GM19468 (cell line): ENCODE data around the gene CPT2.

Source experiments
- ATAC-seq: cut with Tn5 transposase; IDR thresholded peaks from one replicate; pipeline ENCODE4 v1.9.1; 2021; ENCODE audit warnings: mild to moderate bottlenecking, moderate library complexity, moderate number of reproducible peaks; ENCODE audit not compliant: unreplicated experiment; ENCODE audit errors: extremely low read depth

Gene CPT2

DNA sequence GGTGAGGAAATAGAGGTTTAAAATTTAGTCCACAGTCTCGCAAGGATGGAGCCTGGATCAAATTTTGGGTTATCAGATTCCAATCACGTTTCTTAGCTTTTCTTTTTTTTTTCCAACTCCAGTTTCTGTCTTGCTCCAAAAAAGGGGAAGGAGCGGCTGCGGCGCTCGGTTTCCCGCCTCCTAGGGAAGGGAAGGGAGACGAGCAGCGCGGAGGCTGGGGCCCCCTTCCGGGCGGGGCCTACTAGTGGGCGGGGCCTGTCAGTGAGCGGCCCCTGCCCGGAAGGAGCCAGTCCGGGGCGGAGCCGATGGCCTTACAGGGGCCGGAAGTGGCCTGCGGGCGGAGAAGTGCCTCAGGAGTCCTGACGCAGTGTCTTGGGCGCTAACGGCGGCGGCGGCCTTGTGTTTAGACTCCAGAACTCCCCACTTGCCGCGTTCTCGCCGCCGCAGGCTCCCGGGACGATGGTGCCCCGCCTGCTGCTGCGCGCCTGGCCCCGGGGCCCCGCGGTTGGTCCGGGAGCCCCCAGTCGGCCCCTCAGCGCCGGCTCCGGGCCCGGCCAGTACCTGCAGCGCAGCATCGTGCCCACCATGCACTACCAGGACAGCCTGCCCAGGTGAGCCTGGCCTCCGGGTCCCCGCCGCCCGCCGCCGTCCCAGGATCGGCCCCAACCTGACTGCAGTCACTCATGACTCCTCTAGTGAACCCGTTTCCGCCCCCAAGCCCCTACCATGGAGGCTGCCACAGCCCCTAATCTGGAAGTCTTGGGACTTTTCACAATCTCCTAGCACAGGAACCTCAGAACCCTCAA, at the start of gene CPT2:
Gene CPT2, plus strand, starts transcription at position 340 of the 806 bp plus-strand sequence. Its CDS starts 120 bp downstream, at position 460.
- peak; percentile 89 for ATAC-seq

DNA sequence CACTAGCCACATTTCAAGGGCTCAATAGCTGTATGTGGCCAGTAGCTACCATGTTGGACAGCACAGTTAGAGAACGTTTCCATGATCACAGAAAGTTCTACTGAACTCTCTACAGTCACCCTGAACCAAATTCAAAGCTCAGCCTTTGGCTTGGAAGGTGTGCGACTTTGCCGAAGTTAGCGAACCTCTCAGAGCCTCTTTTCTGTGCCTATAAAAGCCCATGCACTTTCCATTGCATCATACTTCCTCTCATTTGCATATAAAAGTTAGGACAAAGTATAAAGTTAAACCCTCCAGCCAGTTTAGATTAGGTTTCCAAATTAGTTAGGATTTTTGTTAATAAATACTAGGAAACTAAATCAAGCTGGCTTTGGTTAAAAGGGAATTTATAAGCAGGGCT, 49.5 kb upstream of the CPT2 start:
- ATAC-seq = no peak

DNA sequence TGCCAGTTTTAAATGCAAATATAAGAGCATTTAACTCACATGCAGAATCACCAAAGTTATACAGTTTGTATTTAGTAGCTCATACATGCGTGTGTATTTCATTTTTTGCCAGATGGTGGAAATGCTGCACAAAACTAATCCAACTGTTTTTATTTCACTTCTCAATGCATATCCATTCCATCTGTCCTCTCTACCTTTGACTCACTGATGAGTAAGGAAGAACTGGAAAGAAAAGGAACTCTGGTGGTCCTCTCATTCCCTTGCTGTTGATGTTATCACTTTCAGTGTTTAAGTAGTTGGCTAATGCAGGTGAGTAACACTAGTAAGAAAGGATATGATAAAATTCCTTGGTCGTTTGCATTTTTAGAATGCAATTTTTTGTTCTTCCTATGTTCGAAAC, 48.5 kb upstream of the CPT2 start:
- ATAC-seq = no peak

- no peak for ATAC-seq
These were observed 42.9 kb upstream of the CPT2 start for GRCh38 chr1:53153752-53154151.

DNA sequence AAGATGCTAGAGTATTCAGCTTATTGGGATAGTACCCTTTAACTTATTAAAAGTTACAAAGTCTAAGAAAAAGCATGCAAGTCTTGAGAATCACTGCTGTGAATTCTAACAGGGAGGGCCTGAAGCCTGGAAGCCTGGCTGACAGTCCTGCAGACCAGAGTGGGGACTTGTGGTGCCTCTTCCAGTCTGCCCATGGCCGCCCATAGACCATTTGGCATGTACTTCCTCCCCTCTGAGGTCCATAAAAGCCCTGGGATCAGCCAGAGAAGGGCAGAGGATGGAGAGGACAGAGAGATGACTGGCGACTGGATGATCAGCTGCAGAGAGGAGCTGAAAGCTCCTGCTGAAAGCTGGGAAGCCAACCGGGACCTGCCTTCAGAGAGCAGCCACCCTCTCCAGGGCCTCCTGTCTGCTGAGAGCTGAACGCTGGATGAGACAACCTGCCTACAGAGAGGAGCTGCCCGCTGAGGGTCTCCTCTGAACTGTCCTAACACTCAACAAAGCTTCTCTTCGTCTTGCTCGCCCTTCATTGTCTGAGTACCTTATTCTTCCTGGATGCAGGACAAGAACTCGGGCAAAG, 41.7 kb upstream of the CPT2 start:
- ATAC-seq = no peak

DNA sequence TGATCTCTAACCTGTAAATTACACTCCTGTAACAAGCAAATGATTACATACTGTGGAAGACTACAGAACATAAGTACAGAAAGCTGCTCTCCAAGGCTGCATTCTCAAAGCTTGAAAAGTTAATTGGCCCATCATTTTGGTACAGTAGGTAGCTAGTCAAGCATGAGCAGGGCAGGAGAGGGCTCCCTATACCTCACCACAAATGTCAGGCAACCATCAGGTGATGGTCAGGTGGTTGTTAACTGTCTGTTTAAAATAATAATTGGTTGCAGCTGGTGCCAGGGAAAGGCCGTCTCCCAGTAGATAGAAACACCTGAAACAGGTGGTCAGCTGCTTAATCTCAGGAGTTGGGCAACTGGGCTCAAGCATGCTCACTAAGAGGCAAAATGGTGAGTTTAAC, 41.1 kb upstream of the CPT2 start:
- no peak for ATAC-seq

DNA sequence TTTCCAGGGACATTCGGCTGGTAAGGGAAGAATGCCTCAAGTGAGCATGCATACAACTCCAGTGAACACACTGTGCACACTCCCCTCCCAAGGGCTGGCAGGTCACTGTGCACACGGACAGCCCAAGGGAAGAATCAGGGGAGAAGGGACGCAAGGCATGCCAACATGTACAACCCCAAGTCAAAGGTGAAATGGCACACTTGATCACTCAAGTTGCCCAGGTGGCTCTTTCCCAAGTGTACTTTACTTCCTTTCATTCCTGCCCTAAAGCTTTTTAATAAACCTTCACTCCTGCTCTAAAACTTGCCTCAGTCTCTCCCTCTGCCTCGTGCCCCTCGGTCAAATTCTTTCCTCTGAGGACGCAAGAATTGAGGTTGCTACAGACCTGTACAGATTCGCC, 40.7 kb upstream of the CPT2 start:
- no peak for ATAC-seq

- no peak for ATAC-seq
These were observed 39.8 kb upstream of the CPT2 start for GRCh38 chr1:53156783-53157182.

GRCh38 chr1:53158900-53159299, 37.7 kb upstream of the CPT2 start:
- ATAC-seq = no peak

GRCh38 chr1:53160924-53161378, 35.7 kb upstream of the CPT2 start:
- no peak for ATAC-seq

DNA sequence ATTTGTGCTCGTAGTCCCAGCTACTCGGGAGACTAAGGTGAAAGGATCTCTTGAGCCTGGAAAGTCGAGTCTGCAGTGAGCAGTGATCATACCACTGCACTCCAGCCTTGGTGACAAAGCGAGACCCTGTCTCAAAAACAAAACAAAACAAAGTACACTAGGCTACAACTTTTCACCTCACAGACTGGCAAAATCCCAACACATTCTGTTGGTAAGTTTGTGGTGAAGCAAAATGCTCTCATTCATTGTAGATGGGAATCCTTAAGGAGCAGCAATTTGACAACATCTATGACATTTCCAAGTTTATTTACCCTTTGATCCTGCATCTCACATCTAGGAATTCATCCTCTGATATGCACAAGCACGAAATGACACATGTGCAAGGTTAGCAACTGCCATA, 34.0 kb upstream of the CPT2 start:
- ATAC-seq = no peak

GRCh38 chr1:53163291-53163768, 33.3 kb upstream of the CPT2 start:
- no peak for ATAC-seq

GRCh38 chr1:53165408-53165961, 31.1 kb upstream of the CPT2 start:
- ATAC-seq = no peak

DNA sequence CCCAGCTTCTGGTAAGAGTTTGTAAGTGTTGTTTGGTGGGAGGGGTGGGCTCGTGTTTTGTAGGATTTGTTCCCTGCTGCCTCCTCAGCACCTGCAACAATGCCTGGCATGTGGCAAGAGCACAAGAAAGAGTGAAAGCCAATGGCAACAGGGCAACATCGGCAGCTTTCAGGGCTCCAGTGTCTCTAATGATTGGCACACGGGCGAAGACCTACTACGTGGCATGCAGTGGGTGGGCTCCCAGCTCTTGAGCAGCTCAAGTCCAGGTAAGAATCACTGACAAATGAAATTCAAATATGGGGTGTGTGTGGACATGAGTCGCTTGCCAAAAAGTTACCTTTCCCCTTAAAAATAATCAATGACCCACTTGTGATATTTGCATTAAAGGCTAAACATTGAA, 30.3 kb upstream of the CPT2 start:
- no peak for ATAC-seq

- ATAC-seq = no peak
These were observed 29.7 kb upstream of the CPT2 start for GRCh38 chr1:53166912-53167311.

DNA sequence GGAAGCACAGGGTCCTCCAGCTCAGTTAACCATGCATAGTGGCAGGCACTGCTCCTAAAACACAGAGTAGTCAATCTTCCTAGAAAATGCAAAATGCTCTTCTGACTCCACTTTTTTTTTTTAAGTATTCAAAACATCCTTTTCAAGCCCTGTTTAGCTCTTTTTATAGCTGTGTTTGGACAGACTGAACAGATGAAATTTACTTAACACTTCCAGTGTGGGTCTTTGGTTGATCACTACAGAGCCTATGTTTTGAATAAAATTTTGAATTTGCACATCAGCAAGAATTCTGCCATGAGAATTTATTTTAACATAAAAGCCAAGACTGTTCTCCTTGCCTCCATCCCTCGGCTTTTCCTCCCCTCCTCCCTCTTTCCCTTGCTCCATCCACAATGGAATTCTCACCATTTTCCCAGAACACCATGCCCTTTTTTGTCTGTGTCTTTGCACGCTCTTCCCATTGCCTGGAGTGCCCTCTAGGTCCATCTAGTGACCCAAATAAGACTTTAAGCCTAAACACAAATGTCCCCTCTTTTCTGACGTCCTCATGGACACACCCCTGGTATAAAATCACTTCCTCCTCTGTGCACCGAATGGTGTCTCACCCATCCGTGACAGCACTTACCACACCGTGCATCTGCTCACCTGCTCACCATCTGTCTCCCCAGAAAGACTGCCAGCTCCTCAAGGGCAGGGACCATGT, 24.0 kb upstream of the CPT2 start:
- no peak for ATAC-seq

DNA sequence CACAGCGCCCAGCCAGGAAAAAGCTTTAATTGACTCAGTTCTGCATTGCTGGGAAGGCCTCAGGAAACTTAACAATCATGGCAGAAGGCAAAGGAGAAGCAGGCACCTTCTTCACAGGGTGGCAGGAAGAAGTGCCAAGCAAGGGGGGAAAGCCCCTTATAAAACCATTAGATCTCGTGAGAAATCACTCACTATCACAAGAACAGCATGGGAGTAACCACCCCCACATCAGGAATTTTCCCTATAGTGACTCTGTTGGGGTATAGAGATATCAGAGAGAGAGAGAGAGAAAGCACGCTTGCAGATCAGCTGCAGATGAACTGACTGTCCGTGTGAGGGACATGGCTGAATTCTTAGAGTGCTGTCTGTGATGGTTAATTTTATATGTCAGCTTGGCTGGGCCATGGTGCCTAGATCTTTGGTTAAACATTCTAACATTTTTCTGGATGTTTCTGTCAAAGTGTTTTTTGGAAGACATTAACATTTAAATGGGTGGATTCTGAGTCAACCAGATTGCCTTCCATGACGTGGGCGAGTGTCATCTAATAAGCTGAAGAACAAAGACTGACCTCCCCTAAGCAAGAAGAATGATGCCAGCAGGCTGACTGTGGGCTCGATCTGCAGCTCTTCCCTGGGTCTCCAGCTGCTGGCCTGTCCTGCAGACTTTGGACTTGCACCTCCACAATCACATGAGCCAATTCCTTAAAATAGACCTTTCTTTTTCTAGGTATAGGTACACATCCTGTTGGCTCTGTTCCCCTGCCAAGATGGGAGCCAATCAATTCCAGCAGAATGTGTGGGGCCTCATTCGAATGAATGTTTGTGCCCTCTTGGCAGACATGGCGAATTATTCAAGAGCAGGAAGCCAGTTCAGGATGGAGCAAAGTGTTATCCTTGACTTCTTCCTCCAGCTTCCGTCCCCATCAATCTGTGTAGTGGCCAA, 21.4 kb upstream of the CPT2 start:
- no peak for ATAC-seq

DNA sequence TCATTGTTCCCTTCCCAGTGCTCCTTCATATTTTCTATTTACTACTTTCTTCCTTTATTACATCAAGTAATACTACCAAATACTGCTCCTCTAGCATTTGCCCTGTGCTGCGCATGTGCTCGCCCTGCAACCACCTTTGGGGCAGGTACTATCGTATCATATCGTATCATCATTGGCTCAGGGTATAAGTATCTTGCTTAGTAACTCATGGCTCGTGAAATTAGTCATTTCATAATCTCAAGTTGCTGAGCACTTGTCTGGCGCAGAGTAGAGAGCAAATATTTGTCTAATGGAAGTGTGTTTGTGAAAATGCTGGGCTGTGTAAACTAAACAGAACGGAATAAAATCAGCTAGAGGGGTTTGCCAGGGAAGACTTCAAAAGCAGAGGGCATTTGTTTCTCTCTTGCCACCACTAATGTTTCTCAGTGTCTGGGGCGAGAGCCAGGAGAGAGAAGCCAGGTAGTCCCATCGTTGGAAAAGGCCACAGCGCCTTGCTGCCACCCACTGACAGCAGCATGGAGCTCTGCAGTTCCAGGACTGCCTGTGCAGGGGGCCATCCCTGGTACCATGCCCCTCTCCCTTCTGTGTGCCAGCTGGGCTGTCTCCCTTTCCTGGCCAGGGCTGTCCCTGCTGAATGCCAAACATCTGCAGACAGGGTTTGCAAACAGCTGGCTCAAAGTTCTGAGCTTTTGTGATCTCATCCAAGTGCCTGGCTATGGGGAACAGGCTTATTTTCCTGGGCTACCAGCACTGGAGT, 20.0 kb upstream of the CPT2 start:
- ATAC-seq = no peak

GRCh38 chr1:53180226-53180625, 16.4 kb upstream of the CPT2 start:
- ATAC-seq = no peak
